Glomerular endothelial cell (primary cell): ENCODE results near the gene PRR33. TPM values are rescaled to one million over a fixed set of nuclear protein-coding genes. Genes with fewer than 3 reads are reported as not detected.
"Not testable (repeated sequence)": the region's sequence is repeated elsewhere in the genome, so short reads cannot be mapped to it uniquely, and the experiment has no call there.

ENCODE experiments used
- DNase-seq: peaks from one replicate; pipeline ENCODE4 v3.0.0-alpha.2; 2011; ENCODE audit warnings: low read depth, low spot score; ENCODE audit errors: extremely low read depth
- total RNA-seq: library from RNA; depleted of rRNA; stranded (reverse); fragments of >200 nt; gene quantifications from 2 replicates; pipeline ENCODE4 v1.2.3, GENCODE V29; 2015

Gene PRR33
- total RNA-seq, 1 donor from 2014 or later = not detected

DNA sequence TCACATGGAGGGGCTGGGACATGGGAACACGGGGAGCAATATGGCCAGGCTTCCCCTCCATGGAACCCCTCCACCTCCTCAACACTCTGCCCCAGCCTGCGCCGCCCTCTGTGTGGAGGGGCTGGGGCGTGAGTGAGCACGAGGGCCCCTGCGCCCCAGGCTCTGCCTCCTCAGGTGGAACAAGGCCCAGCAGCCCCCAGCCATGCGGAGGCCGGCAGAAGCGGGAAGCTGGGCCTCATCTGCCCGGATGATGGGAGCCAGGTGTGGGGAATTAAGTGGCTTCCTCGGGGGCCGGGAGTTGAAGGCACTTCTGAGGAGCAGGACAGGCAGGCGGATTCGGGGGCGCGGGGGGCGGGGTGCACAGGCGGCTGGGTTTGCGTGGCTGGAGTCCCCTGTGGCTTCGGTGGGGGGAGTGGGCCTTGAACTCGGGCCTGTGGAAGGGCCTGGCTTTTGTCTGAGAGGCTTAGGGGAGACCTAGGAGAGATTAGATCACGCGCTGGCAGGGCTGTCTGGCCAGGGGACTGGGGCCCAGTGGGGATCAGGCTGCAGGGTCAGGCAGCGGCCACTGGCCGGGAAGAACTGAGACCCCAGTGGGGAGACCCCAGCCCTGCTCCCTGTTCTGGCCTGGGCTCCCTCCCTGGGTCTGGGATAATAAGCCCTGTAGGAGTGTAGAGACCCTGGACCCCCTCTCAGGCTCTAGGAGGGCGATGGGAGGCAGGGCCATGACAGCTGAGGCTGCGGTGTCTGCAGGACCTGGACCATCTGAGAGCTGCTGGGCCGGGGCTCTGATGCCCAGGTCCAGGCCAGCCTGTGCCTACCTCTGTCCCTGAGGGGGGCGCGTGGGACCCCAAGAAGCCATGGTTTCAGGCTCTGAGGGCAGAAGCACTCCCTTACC is 13.3 kb downstream of the PRR33 start:
- DNase-seq = no peak

DNA sequence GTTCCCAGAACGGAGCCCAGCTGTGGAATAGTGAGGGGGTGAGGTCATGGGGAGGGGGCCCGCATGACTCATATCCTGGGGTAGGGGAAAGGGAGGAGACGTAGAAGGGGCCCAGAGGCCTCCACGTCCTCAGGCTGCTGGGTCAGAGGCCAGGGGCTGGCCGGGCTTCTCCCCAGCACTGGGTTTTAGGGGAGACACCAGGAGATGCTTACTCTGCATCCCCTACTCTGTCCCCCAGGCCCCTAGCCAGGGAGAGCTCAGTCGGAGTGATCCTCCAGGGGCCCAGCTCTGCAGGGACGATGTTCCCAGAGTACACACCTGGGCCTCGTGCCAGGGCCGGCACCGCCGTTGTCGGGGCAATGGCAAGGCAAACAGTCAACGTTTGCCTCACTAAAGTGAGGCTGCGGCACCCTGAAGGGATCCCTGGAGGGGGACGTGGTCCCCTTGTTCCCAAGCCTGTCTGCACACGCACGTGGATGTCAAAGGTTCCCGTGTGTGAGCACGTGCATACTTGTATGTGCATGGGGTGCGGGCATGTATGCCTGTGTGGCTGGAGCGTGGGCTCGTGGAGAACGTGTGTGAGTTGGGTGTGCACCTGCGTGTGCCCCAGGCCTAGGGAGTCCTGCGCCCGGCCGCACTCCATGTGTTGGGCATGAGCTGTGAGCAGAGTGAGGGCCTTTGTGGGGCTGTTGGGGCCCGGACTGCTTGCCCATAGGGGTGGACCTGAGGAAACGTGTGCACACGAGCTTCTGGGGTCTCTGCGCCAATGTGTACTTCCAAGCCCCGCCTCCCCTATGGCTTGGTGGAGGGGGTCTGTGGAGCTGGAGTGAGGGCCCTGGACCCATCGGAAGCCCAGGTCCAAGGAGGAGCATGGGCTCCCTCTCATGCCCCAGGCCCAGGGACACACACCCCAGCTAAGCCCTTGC is 14.2 kb downstream of the PRR33 start:
- DNase-seq = no peak

DNA sequence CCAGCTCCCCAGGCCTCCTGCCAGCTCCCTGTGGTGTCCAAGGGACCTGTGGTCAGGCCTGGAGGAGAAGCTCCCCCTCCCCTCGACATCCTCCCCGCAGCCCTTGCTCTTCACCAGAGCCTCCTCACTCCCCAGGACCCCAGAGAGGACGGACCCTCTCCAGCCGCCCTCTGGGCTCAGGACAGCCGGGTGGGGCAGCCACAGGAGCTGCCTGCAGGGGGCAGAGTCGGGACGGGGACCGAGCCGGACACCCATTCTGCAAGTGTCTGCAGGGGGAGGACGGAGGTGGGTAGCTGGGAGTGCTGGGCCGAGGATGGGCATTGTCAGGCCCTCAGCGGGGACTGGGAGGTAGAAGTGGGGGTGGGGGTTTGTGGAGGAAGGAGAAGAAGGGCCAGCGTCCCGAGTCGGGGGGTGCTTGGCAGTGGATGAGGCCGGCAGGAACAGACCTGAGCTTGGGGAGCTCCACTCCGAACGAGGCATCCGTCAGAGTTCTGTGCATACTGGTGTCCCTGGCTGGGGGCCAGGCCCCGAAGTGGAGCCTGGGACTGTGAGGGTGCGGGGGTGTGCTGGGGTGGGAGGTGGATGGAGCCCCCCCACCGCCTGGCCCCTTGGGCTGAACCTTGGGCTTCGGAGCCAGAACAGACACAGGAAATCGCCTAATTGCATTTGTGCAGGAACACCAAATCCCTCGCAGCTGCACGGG is 15.2 kb downstream of the PRR33 start:
- DNase-seq = no peak

DNA sequence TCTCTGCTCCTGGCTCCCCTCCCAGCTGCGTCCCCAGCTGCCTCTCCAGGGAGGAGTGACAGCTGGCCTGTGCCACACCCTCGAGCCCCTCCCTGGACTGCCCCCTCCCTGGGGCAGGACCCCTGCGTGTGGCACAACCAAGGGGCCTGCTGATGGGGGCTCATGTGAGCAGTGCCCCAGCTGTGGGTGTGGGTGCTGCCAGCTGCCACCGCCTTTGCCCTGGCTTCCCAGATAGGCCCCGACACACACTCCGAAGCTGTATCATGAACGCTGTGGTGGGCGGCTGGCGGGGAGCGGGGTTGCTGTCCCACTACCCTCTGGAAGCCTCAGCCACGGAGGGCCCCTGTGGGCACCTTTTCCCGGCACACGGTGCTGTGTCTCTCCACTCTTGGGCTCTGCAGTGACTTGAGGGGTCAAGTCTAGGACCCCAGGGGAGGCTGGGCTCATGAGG is 15.8 kb downstream of the PRR33 start:
- DNase-seq = not testable (repeated sequence)

DNA sequence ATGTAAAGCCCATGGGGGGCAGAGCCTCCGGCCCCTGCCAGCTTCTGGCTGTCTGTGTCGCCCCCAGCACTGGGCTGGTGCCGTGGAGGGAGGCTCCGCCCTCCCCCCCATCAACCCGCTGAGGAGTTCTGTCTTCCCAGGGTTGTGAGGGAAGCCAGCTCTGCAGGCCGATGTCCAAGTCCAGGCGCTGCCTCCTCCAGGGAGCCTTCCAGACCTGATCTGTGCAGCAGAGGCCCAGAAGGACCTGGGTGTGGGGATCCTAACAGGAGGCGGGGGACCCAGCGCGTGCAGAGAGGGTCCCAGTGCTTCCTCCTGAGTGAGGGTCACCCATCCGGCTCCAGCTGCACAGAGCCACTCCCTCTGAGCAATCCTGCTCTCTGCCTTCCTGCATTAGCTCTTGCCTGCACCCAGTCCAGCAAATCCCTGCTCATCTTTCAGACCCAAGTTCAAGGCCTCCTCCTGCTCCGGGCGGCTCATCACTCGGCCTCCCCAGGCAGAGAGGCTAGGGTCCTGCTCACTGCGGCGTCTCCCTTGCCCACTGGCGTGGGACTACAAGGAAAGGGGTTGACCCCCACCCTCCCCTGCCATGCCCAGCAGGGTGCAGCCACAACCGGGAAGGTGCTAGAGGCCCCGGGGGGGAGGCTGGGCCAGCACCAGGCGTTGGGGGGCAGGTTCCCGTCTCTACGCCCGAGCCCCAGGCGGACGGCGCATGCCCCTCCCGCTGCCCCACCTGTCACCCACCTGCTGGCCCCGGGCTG is 16.4 kb downstream of the PRR33 start:
- DNase-seq = no peak

DNA sequence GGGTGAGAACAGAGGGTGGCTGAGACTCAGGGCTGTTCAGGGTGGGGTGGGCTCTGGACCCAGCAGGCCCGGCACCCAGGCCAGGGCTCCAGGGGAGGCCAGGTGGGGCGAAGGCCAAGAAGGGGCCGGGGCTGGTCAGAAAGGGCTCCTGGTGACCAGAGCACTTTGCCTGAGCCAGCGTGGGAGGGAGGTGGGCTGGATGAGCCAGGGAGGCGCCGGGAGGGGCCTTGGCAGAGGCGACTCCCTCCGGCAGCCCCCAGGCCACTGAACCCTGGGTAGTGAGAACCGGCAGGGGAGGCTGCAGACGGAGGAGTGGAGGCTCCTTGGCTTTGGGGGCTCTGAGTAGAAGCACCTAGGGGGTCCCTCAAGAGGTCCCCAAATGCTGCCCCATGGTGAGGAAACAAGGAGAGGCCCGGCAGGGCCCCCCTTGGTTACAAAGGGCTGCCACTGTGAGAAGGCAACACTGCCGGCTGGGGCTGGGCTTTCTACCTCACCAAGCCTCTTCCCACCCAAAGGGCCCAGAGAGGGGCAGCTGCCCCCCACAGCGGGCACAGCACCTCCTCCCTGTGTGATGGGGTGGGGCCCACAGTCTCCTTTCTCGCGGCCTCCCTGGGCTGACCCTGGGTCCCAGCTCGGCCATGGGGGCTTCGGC is 17.1 kb downstream of the PRR33 start:
- DNase-seq = not testable (repeated sequence)

DNA sequence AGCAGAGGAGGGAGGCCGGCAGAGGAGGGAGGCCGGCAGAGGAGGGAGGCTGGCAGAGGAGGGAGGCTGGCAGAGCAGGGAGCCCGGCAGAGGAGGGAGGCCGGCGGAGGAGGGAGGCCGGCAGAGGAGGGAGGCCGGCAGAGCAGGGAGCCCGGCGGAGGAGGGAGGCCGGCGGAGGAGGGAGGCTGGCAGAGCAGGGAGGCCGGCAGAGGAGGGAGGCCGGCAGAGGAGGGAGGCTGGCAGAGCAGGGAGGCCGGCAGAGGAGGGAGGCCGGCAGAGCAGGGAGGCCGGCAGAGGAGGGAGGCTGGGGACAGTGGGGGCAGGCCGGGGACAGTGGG is 17.9 kb downstream of the PRR33 start:
- DNase-seq = not testable (repeated sequence)

DNA sequence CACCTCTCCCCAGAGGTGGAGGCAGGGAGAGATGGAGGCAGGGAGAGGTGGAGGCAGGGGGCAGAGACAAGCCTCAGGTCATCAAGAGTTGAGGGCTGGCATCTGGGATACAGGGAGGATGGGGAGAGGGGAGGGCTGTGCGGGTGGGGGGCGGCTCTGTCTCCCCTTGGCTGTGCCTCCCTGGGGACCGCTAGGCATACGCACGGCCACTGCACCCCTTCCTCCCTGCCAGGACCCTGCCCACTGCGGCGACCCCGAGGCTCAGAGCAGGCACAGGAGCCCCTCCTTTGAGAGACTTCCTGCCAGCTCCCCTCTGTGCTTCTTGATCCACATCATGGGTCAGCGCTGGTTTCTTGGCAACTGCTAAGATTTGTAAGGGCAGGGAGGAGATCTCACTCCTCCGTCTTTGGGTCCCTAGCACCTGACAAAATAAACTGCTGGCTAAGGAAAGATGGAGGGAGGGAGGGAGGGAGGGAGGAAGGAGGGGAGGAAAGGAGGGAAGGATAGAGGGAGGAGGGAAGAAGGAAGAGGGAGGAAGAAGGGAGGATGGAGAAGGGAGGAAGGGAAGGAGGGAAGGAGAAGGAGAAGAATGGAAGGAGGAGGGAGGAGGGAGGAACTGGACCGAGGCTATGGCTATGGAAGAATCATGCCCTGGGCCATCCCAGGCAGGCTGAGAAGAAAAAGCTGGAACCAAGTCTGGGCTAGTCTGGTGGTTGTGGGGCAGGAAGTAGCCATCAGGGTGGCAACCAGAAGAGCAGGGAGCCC is 18.5 kb downstream of the PRR33 start:
- no peak for DNase-seq

DNA sequence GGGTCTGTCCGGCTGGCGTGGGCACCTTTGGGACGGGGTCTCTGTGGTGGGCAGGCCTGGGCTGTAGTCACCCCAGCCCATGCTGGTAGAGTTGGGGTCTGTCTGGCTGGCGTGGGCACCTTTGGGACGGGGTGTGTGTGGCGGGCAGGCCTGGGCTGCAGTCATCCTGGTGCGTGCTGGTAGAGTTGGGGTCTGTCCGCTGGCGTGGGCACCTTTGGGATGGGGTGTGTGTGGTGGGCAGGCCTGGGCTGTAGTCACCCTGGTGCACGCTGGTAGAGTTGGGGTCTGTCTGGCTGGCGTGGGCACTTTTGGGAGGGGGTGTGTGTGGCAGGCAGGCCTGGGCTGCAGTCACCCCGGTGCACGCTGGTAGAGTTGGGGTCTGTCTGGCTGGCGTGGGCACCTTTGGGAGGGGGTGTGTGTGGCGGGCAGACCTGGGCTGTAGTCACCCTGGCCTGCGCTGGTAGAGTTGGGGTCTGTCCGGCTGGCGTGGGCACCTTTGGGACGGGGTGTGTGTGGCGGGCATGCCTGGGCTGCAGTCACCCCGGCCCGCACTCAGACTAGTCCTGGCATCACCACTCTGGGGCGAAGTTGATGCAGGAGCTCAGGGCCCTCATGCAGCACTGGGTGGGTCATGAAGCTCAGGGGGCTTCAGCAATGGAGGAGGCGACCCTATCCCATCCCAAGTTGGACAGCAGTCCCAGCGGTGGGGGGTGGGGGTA is 19.3 kb downstream of the PRR33 start:
- DNase-seq = no peak

DNA sequence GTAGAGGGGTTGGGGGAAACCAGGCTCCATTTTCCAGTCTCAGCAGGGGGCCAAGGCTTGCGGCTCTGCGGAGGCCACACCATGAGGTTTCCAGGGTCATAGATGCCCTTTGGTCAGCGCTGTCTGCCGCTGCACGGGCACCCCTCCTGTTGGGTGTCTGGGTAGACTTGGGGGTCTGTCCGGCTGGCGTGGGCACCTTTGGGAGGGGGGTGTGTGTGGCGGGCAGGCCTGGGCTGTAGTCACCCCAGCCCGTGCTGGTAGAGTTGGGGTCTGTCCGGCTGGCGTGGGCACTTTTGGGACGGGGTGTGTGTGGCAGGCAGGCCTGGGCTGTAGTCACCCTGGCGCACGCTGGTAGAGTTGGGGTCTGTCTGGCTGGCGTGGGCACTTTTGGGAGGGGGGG is 20.2 kb downstream of the PRR33 start:
- no peak for DNase-seq

DNA sequence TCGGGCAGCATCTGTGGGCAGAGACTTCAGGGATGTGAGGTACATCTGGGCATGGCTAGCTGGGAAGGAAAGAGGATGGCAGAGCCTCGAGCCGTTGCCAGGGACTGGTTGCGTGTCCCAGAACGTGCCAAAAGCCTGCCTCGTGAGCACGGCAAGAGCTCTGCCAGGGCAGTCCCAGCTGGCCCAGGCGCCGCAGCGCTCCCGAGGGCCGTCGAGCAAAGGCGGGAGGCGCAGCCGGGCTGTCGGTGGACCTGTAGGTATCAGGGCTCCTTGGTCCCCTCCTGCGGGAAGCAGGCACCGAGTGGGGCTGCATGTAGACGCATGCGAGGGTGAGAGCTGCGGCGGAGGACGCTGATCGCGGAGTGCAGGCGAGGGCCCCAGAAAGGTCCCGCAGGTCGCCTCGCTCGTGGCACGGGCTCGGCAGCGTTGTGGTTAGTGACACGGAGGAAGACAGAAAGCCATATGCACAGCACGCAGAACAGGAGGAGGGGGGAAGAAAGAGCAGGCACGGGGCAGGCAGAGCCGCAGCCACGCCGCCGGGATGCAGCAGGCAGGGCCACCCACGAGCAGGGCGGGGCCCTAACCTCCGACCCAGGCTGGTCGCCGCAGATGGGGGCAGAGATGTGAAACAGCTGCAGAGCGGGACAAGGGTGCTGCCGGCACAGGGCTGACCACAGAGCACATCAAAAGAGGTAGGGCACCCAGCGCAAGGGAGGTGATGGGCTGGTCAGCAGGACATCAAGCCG is 20.8 kb downstream of the PRR33 start:
- DNase-seq = no peak

DNA sequence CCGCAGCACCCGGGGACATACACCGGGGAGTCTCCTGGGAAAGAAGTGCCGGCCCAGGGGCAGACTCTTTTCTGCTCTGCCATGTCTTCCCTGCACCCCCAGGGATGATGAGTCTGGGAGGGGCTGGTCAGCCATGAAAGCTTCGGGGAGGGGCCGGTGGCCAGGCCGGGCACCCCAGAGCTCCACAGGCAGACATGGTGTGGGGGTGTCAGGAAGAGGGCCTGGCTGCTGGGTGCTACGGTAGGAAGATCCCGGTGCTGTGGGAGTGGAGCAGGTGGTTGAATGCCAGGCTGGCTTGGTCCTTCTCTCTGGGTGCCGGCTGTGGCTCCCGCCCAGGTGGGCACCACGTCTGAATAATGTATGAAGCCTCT is 21.4 kb downstream of the PRR33 start:
- DNase-seq = no peak

DNA sequence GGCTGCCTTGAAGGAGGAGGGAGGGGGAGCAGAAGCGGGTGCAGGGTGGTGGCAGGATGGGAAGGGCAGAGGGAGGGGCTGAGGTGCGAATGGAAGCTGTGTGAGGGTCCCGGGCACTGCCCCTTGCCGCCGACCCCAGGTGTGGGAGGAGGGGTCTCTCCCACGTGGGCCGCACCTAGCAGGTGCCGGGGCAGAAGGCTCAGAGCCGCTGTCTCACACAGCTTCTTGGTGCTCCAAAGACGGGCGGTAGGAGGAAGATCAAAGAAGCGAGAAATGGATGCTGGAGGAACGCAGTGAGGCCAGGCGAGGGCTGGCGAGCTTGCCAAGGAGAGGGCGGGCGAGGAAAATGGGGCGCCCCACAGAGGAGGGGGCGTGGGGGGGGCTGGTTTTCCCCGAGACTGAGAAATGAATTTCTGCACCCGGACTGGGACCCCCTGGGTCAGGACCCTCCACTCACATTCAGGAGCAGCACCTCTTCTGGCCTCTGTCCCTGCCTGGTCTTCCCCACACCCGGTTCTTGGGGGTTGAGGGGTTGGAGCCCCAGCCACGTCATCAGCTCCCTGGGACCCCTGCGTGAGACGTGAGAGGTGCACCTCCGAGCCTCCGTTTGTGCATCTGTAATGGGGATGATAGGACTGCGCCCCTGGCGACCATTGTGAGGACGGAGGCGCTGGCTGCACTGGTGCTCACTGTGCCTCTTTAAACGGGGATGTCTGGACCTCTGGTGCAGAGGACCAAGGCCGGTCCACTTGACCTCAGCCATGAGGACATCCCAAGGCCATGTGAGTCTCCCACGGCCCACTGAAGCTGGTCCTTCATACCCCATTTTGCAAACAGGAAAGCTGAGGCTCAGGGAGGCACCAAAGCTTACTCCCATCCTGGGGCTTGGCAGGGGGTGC is 22.0 kb downstream of the PRR33 start:
- no peak for DNase-seq

DNA sequence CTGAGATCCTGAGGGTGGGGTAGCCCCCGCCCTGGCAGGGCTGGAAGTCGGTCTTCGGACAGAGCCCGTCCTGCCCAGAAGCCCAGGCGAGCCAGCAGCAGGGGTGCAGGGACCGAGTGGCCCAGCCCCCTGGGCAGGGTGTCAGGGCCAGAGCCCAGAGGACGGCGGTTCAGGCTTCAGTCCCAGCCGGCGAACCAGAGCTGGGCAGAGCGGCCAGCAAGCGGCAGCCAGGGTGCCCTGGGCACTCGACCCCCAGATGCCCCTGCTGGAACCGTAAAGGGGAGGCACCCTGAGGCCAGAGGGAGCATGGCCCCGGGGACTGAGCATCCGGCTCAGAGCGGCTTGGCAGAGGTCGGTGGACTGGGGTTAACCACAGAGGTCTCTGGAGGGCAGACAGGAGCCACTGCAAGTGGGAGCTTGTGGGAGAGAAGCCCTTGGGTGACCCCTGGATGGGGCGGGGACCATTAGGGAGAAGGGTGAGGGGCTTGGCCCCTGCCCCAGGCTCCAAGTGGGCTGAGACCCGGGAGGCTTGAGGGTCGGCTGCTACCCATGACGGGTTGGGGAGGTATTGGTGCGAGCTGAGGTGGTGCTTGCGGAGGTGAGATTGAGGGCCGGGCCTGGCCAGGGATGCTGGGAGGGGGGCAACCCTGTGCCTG is 22.9 kb downstream of the PRR33 start:
- DNase-seq = no peak

DNA sequence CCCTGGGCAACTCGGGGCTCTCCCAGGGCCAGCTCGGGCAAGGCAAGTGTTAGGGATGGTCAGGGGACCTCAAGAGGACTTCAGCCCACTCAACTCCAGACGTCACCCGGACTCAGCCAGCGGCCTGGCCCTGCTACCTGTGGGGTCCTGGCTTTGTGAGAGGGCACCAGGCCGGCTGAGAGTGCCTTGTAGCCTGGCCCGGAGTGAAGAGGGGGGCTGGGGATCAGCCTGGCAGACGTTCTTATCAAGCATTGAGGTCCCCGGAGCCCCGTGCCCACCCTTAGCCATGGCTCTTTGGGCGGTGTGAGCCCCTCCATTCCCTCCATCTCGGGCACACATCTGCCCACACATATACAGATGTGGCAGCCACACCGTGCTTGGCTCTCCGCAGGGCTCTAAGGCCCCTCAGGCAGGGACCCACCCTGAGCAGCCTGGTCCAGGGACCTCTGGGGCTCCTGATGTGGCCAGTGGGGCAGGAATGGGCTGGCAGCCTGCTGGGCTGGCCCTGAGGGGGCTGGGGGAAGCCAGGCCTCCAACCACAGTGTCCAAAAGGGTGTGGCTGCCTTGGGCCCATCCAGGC is 23.5 kb downstream of the PRR33 start:
- no peak for DNase-seq

DNA sequence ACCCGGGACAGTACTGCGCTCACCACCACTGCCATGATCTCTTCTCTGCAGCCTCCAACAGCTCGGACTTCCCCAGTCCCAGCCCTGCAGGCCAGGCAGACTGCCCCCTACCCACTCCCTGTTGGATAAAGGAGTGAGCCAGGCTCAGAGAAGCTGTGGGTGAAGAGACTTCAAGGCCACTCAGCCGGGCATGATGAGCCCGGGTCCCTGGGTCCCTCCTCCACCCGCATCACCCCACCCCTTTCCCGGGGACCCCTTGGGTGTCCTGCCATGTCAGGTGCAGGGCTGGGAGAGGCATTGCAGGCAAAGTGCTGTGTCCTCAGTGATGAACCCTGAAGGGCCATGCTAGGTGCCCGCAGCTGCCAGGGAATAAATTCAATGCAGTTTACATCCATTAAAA is 24.3 kb downstream of the PRR33 start:
- DNase-seq = no peak
